ENCODE results near the gene CYYR1.

Gene CYYR1

DNA sequence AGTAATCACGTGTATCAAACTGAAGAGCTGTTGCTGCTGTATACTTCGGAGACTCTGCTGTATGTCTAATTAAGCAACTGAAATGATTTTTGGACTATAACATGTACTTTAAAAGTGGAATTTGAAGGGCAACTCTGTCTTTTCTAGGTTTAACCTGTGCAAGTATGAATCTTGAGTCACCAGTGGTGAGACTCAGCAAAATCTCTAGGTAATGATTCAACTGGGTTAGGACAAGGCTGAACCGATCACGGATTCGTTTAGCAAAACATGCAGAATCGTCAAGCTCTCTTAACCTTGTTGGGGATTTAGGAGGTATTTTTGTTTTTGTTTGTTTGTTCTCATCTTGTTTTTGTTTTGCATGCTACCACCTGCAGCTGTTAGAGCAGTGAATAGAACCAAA lies 149.6 kb downstream of the CYYR1 start:
- DNase-seq: no peak

DNA sequence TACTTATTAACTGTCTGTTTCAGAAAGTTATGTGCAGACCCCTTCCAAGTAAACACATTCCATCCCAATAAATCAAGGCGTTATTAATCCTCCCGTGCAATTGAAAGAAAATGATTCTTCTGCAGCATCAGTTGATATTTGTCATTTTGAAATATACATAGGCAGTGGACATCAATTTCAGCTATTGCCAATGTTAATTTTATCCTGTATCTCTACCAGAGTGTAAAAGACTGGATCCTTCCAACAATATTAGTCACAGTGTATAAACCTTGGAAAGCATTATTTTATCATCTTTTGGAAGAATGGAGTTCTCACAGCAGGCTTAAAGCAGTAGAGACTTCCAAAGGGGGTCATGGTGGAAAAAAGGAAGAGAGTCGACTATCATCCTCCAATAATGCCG lies 150.4 kb downstream of the CYYR1 start:
- DNase-seq: no peak

DNA sequence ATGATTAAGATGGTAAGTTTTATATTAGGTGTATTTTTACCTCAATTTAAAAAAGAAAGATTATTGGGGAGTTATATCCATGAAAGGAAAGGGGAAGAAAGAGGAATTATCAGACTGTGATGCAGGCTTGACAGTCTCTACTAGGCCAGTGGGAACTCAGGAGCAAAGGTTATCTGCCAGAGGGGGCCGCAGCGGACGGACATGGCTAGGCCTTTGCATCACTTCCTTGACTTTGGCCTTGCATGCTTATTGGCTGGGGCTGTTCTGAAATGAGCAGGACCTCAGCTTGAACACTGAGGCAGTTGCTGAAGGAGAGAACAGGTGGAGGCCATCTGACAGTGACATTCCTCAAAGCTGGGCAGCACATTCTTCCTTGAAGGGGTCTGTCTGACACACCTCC lies 150.9 kb downstream of the CYYR1 start:
- DNase-seq: no peak

DNA sequence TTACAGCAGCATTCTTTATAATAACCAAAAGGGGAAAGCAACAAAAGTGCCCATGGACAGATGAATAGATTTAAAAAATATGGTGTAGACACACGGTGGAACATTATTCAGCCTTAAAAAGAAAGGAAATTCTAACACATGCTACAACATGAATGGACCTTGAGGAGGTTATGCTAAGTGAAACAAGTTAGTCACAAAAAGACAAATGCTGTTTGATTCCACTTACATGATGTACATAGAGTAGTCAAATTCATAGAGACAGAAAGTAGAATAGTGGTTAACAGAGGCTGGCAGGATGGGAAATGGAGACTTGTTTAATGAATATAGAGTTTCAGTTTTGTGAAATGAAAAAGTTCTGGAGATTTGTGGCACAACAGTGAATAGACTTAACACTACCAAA lies 151.4 kb downstream of the CYYR1 start:
- no peak for DNase-seq

All from activated CD4-positive, alpha-beta T cell treated with anti-CD3 and anti-CD28 coated beads for 1 hour (primary cell).